ENCODE results near the gene CCDC197. TPM values are rescaled to one million over a fixed set of nuclear protein-coding genes. Genes with fewer than 3 reads are reported as not detected.

The CCDC197 gene
- polyA plus RNA-seq, 1 donor from 2014 or later, result not detected

DNA sequence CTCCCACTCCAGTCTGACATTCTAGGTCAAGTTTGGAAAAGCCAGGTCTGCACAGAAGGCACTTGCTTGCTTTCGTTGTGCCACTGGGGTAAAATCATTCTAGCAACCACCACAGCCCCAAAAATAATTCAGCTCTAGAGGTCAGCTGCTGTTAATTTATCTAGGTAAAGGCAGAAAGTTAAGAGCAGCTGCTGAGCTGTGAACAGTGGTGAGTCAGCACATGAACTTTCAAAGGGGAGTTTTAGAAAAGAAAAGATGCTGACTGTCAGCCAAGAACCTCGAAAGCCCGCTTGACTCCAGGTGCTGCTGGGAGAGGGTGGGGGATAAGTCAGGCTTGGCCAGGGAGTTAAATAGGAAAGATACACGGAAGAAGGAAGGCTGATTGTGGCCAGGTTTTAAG lies 12.7 kb downstream of the CCDC197 start:
- no peaks in the 10 kb centered on the region for H4K20me1 ChIP-seq (ENCODE audit: insufficient read depth)
- no peak overlapping the region for H3K27ac ChIP-seq (ENCODE audit: low read length)
- H3K27me3 ChIP-seq (ENCODE audit: insufficient read depth, low read depth, low read length), result no peaks in the 10 kb centered on the region
- H3K9me3 ChIP-seq (ENCODE audit: low read length), result no peaks in the 10 kb centered on the region
- H3K79me2 ChIP-seq (replicated peaks; ENCODE audit: insufficient read depth, low read length), result no peaks in the 10 kb centered on the region
- no peak overlapping the region for H2AFZ ChIP-seq (ENCODE audit: low read depth, low read length)
- no peaks in the 10 kb centered on the region for H3K36me3 ChIP-seq (ENCODE audit: insufficient read depth, low read length)
- no peak overlapping the region for H3K4me3 ChIP-seq (ENCODE audit: low read length)
- H3K9ac ChIP-seq (ENCODE audit: low read length), result no peak overlapping the region
- H3K9me2 ChIP-seq (ENCODE audit: insufficient read depth, low read length), result no peaks in the 10 kb centered on the region
- no peak for TF ChIP-seq MXI1 (conservative IDR thresholded peaks at IDR 0.05; ENCODE audit: poor library complexity, severe bottlenecking)
- TF ChIP-seq, protein P1, sequence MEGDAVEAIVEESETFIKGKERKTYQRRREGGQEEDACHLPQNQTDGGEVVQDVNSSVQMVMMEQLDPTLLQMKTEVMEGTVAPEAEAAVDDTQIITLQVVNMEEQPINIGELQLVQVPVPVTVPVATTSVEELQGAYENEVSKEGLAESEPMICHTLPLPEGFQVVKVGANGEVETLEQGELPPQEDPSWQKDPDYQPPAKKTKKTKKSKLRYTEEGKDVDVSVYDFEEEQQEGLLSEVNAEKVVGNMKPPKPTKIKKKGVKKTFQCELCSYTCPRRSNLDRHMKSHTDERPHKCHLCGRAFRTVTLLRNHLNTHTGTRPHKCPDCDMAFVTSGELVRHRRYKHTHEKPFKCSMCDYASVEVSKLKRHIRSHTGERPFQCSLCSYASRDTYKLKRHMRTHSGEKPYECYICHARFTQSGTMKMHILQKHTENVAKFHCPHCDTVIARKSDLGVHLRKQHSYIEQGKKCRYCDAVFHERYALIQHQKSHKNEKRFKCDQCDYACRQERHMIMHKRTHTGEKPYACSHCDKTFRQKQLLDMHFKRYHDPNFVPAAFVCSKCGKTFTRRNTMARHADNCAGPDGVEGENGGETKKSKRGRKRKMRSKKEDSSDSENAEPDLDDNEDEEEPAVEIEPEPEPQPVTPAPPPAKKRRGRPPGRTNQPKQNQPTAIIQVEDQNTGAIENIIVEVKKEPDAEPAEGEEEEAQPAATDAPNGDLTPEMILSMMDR (IDR thresholded peaks at IDR 0.05; ENCODE audit: poor library complexity, severe bottlenecking), result no peak
- TF ChIP-seq RAD21 (conservative IDR thresholded peaks at IDR 0.05), result no peak
- TF ChIP-seq SMC3 (conservative IDR thresholded peaks at IDR 0.05; ENCODE audit: poor library complexity), result no peak
- no peak for TF ChIP-seq POLR2AphosphoS5 (IDR thresholded peaks at IDR 0.05)
- no peak overlapping the region for H3K4me2 ChIP-seq (ENCODE audit: low read length)
- H3F3A ChIP-seq (ENCODE audit: insufficient read depth, low read length, poor library complexity, severe bottlenecking), result no peaks in the 10 kb centered on the region

DNA sequence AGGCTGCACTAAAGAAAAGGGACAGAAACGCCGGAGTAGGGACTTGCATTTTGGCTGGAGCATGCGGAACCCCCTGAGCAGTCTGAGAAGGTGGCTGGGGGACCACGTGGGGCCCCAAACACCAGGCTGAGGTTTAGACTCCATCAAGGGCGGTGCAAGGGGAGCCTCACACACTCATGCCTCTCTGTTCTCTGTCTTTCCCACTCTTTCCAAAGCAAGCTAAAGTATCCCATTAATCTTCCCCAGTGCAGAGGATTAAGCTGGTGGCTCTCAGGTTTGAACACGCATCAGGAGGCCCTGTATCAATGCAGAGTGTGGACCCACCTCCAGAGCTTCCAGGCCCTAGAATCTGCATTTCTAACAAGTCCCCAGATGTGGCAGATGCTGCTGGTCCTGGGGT lies 13.5 kb downstream of the CCDC197 start:
- Histone ChIP-seq H3K9me3 (ENCODE audit: low read length) (no peaks in the 10 kb centered on the region), H3K79me2 (replicated peaks; ENCODE audit: insufficient read depth, low read length) (no peaks in the 10 kb centered on the region), H4K20me1 (ENCODE audit: insufficient read depth) (no peaks in the 10 kb centered on the region), H3F3A (ENCODE audit: insufficient read depth, low read length, poor library complexity, severe bottlenecking) (no peaks in the 10 kb centered on the region), H3K27ac (ENCODE audit: low read length) (no peak overlapping the region), H2AFZ (ENCODE audit: low read depth, low read length) (no peak overlapping the region), H3K9ac (ENCODE audit: low read length) (no peak overlapping the region), H3K9me2 (ENCODE audit: insufficient read depth, low read length) (no peaks in the 10 kb centered on the region), H3K4me3 (ENCODE audit: low read length) (no peak overlapping the region), H3K27me3 (ENCODE audit: insufficient read depth, low read depth, low read length) (no peaks in the 10 kb centered on the region), H3K36me3 (ENCODE audit: insufficient read depth, low read length) (no peaks in the 10 kb centered on the region), H3K4me2 (ENCODE audit: low read length) (no peak overlapping the region)
- TF ChIP-seq POLR2AphosphoS5 (IDR thresholded peaks at IDR 0.05) (no peak), TAF1 (IDR thresholded peaks at IDR 0.05; ENCODE audit: low read depth) (no peak), EP300 (conservative IDR thresholded peaks at IDR 0.05; ENCODE audit: poor library complexity, severe bottlenecking) (no peak), EZH2 (IDR thresholded peaks at IDR 0.05; ENCODE audit: borderline replicate concordance, insufficient read depth, low read length, poor library complexity, severe bottlenecking) (no peak), RAD21 (conservative IDR thresholded peaks at IDR 0.05) (no peak), MXI1 (conservative IDR thresholded peaks at IDR 0.05; ENCODE audit: poor library complexity, severe bottlenecking) (no peak), SMC3 (conservative IDR thresholded peaks at IDR 0.05; ENCODE audit: poor library complexity) (no peak)
- TF ChIP-seq, protein P2, sequence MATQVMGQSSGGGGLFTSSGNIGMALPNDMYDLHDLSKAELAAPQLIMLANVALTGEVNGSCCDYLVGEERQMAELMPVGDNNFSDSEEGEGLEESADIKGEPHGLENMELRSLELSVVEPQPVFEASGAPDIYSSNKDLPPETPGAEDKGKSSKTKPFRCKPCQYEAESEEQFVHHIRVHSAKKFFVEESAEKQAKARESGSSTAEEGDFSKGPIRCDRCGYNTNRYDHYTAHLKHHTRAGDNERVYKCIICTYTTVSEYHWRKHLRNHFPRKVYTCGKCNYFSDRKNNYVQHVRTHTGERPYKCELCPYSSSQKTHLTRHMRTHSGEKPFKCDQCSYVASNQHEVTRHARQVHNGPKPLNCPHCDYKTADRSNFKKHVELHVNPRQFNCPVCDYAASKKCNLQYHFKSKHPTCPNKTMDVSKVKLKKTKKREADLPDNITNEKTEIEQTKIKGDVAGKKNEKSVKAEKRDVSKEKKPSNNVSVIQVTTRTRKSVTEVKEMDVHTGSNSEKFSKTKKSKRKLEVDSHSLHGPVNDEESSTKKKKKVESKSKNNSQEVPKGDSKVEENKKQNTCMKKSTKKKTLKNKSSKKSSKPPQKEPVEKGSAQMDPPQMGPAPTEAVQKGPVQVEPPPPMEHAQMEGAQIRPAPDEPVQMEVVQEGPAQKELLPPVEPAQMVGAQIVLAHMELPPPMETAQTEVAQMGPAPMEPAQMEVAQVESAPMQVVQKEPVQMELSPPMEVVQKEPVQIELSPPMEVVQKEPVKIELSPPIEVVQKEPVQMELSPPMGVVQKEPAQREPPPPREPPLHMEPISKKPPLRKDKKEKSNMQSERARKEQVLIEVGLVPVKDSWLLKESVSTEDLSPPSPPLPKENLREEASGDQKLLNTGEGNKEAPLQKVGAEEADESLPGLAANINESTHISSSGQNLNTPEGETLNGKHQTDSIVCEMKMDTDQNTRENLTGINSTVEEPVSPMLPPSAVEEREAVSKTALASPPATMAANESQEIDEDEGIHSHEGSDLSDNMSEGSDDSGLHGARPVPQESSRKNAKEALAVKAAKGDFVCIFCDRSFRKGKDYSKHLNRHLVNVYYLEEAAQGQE (IDR thresholded peaks at IDR 0.05; ENCODE audit: borderline replicate concordance), result no peak
- TF ChIP-seq, protein P1 (IDR thresholded peaks at IDR 0.05; ENCODE audit: poor library complexity, severe bottlenecking), result no peak

Measured in neural cell (in vitro differentiated cells).